RPMI8226 (cell line): Measurements from ENCODE around the gene LGALS7B.
"Not testable (repeated sequence)": the region's sequence is repeated elsewhere in the genome, so short reads cannot be mapped to it uniquely, and the experiment has no call there.

Experiments used
- DNase-seq: peaks from one replicate; pipeline ENCODE4 v3.0.0-alpha.2; 2015

Gene LGALS7B

GRCh38 chr19:38797781-38798180 lies 8.8 kb downstream of the LGALS7B start:
- DNase-seq = not testable (repeated sequence)

GRCh38 chr19:38799104-38799503 lies 10.1 kb downstream of the LGALS7B start:
- no peak for DNase-seq

- no peak for DNase-seq
Observed at GRCh38 chr19:38800577-38801347, 11.8 kb downstream of the LGALS7B start.

GRCh38 chr19:38801359-38802095 lies 12.5 kb downstream of the LGALS7B start:
- DNase-seq = no peak

GRCh38 chr19:38803543-38803942 lies 14.5 kb downstream of the LGALS7B start:
- DNase-seq = no peak

GRCh38 chr19:38805180-38805579 lies 16.2 kb downstream of the LGALS7B start:
- DNase-seq = no peak

- DNase-seq = no peak
Observed at GRCh38 chr19:38806371-38806770, 17.4 kb downstream of the LGALS7B start.

- DNase-seq = not testable (repeated sequence)
Observed at GRCh38 chr19:38807374-38808098, 18.5 kb downstream of the LGALS7B start.

GRCh38 chr19:38808741-38809140 lies 19.7 kb downstream of the LGALS7B start:
- no peak for DNase-seq

- no peak for DNase-seq
Observed at GRCh38 chr19:38809592-38810252, 20.7 kb downstream of the LGALS7B start.

- no peak for DNase-seq
Observed at GRCh38 chr19:38812009-38812840, 23.2 kb downstream of the LGALS7B start.

GRCh38 chr19:38812841-38813320 lies 23.9 kb downstream of the LGALS7B start, which contains the start of gene LGALS4:
Gene LGALS4, minus strand, starts transcription at chr19:38812945. Its CDS starts 59 bp downstream, at chr19:38812886.
- DNase-seq = no peak

GRCh38 chr19:38813323-38813722 lies 24.3 kb downstream of the LGALS7B start:
- no peak for DNase-seq

- not testable (repeated sequence) for DNase-seq
Observed at GRCh38 chr19:38813932-38814331, 24.9 kb downstream of the LGALS7B start.

- DNase-seq = no peak
Observed at GRCh38 chr19:38815059-38816001, 26.3 kb downstream of the LGALS7B start.

GRCh38 chr19:38816131-38816750 lies 27.2 kb downstream of the LGALS7B start:
- no peak for DNase-seq

GRCh38 chr19:38817081-38817480 lies 28.1 kb downstream of the LGALS7B start:
- no peak for DNase-seq

GRCh38 chr19:38819231-38819920 lies 30.4 kb downstream of the LGALS7B start:
- no peak for DNase-seq

GRCh38 chr19:38821230-38821825 lies 32.3 kb downstream of the LGALS7B start:
- not testable (repeated sequence) for DNase-seq
